ENCODE measurements around the gene SLC9A7.

GRCh38 chrX:46676399-46677356 lies 82.2 kb downstream of the SLC9A7 start:
- TF ChIP-seq CTCF (IDR thresholded peaks at IDR 0.05) (no peak), EZH2phosphoT487 (IDR thresholded peaks at IDR 0.05) (no peak), EZH2 (IDR thresholded peaks at IDR 0.05) (no peak)

All from neural progenitor cell (in vitro differentiated cells).